WTC11 (cell line): ENCODE results near the gene PHLDB3. TPM values are rescaled to one million over a fixed set of nuclear protein-coding genes. Genes with fewer than 3 reads are reported as not detected.

Experiments
- ATAC-seq: fragments of 200-7000 bp; cut with Tn5 transposase; 2 replicates; pipeline ENCODE4 v1.10.0; 2021; ENCODE audit warnings: mild to moderate bottlenecking, moderate library complexity
- CTCF ChIA-PET: fragments of 300-600 bp; sonication (Branson Sonifier 250); formaldehyde crosslinking; loops from one replicate; lab custom pipeline; 2021; ENCODE audit warnings: antibody characterized with exemption; lab: Charles Lee
- POLR2A ChIA-PET: fragments of 350-600 bp; sonication (Branson Sonifier 250); formaldehyde crosslinking; loops from one replicate; lab custom pipeline; 2021; ENCODE audit warnings: antibody characterized with exemption; lab: Charles Lee
- DNase-seq: peaks from one replicate; pipeline ENCODE4 v3.0.0; 2021; ENCODE audit warnings: low spot score
- H3K27ac Mint-ChIP-seq: 2 replicates; pipeline ENCODE4 v1.8.0; 2021; ENCODE audit warnings: mixed read lengths
- H3K27me3 Mint-ChIP-seq: 2 replicates; pipeline ENCODE4 v1.8.0; 2021; ENCODE audit warnings: low read depth, mild to moderate bottlenecking, moderate library complexity, mixed read lengths
- H3K36me3 Mint-ChIP-seq: 2 replicates; pipeline ENCODE4 v1.8.0; 2021; ENCODE audit warnings: mixed read lengths
- H3K4me1 Mint-ChIP-seq: 2 replicates; pipeline ENCODE4 v1.8.0; 2022; ENCODE audit warnings: mixed read lengths
- H3K4me3 Mint-ChIP-seq: 2 replicates; pipeline ENCODE4 v1.8.0; 2021; ENCODE audit warnings: mild to moderate bottlenecking, moderate library complexity, mixed read lengths
- H3K9me3 Mint-ChIP-seq: 2 replicates; pipeline ENCODE4 v1.8.0; 2021; ENCODE audit warnings: mixed read lengths
- ATF1 ChIP-seq: sonication (generic); formaldehyde crosslinking; IDR thresholded peaks from 2 replicates; pipeline ENCODE4 v1.8.1; 2023; ENCODE audit warnings: mild to moderate bottlenecking, moderate library complexity, missing genetic modification reagents
- CBFB ChIP-seq: sonication (generic); formaldehyde crosslinking; IDR thresholded peaks from 2 replicates; pipeline ENCODE4 v1.8.1; 2022; ENCODE audit warnings: mild to moderate bottlenecking, low read depth, missing genetic modification reagents
- EMX1 ChIP-seq: fragments of 250-450 bp; sonication (Bioruptor Pico); IDR thresholded peaks from 2 replicates; pipeline ENCODE4 v1.8.0; 2021; ENCODE audit warnings: mild to moderate bottlenecking
- GRHL2 ChIP-seq: fragments of 250-450 bp; sonication (Bioruptor Pico); IDR thresholded peaks from 2 replicates; pipeline ENCODE4 v1.8.0; 2022; ENCODE audit warnings: mild to moderate bottlenecking, moderate library complexity; ENCODE audit not compliant: insufficient replicate concordance, severe bottlenecking
- NFE2L1 ChIP-seq: sonication (generic); formaldehyde crosslinking; IDR thresholded peaks from 2 replicates; pipeline ENCODE4 v1.8.1; 2023; ENCODE audit warnings: missing genetic modification reagents
- NR1H2 ChIP-seq: sonication (generic); formaldehyde crosslinking; IDR thresholded peaks from 2 replicates; pipeline ENCODE4 v1.9.0; 2021; ENCODE audit warnings: mild to moderate bottlenecking, moderate library complexity, missing genetic modification reagents
- PRRX2 ChIP-seq: fragments of 250-450 bp; sonication (Bioruptor Pico); IDR thresholded peaks from 2 replicates; pipeline ENCODE4 v1.8.0; 2021; ENCODE audit warnings: mild to moderate bottlenecking
- SMAD3 ChIP-seq: sonication (generic); formaldehyde crosslinking; IDR thresholded peaks from 2 replicates; pipeline ENCODE4 v1.8.0; 2022; ENCODE audit warnings: missing genetic modification reagents, mild to moderate bottlenecking, borderline replicate concordance
- SMAD4 ChIP-seq: sonication (generic); formaldehyde crosslinking; IDR thresholded peaks from 2 replicates; pipeline ENCODE4 v1.8.0; 2022; ENCODE audit warnings: mild to moderate bottlenecking, missing genetic modification reagents
- SP1 ChIP-seq: sonication (generic); formaldehyde crosslinking; conservative IDR thresholded peaks from 2 replicates; pipeline ENCODE4 v1.8.1; 2022; ENCODE audit warnings: missing genetic modification reagents
- ZNF219 ChIP-seq: sonication (generic); formaldehyde crosslinking; IDR thresholded peaks from 2 replicates; pipeline ENCODE4 v1.8.0; 2023; ENCODE audit warnings: missing genetic modification reagents, mild to moderate bottlenecking, borderline replicate concordance
- ZNF317 ChIP-seq: sonication (generic); formaldehyde crosslinking; IDR thresholded peaks from 2 replicates; pipeline ENCODE4 v1.8.1; 2023; ENCODE audit warnings: low read depth, mild to moderate bottlenecking, moderate library complexity, missing genetic modification reagents, borderline replicate concordance
- ZNF396 ChIP-seq: fragments of 250-450 bp; sonication (Bioruptor Pico); IDR thresholded peaks from 2 replicates; pipeline ENCODE4 v1.8.0; 2021; ENCODE audit warnings: mild to moderate bottlenecking, moderate library complexity, borderline replicate concordance
- ZNF423 ChIP-seq: fragments of 250-450 bp; sonication (Bioruptor Pico); IDR thresholded peaks from 2 replicates; pipeline ENCODE4 v2.1.2; 2022; ENCODE audit warnings: mild to moderate bottlenecking, moderate library complexity
- total RNA-seq: library from RNA; stranded (reverse); gene quantifications from 3 replicates; pipeline ENCODE4 v1.2.3, GENCODE V29; 2021
- TF ChIP-seq, protein P1 (sequence below): sonication (generic); formaldehyde crosslinking; IDR thresholded peaks from 2 replicates; pipeline ENCODE4 v1.8.1; 2023; ENCODE audit warnings: mild to moderate bottlenecking, missing genetic modification reagents
- TF ChIP-seq, protein P2 (sequence below): sonication (generic); formaldehyde crosslinking; IDR thresholded peaks from 2 replicates; pipeline ENCODE4 v1.8.1; 2022; ENCODE audit warnings: mild to moderate bottlenecking, moderate library complexity, missing genetic modification reagents
- TF ChIP-seq, protein P3 (sequence below): sonication (generic); formaldehyde crosslinking; IDR thresholded peaks from 2 replicates; pipeline ENCODE4 v1.8.0; 2022; ENCODE audit warnings: mild to moderate bottlenecking, missing genetic modification reagents
- TF ChIP-seq, protein P4 (sequence below): sonication (generic); formaldehyde crosslinking; IDR thresholded peaks from 2 replicates; pipeline ENCODE4 v1.8.0; 2022; ENCODE audit warnings: missing genetic modification reagents
- TF ChIP-seq, protein P5 (sequence below): fragments of 250-450 bp; sonication (Bioruptor Pico); IDR thresholded peaks from 2 replicates; pipeline ENCODE4 v1.8.0; 2021; ENCODE audit warnings: mild to moderate bottlenecking

PHLDB3 gene
- total RNA-seq, 1 experiment from 2014 or later = 14.6 TPM

DNA sequence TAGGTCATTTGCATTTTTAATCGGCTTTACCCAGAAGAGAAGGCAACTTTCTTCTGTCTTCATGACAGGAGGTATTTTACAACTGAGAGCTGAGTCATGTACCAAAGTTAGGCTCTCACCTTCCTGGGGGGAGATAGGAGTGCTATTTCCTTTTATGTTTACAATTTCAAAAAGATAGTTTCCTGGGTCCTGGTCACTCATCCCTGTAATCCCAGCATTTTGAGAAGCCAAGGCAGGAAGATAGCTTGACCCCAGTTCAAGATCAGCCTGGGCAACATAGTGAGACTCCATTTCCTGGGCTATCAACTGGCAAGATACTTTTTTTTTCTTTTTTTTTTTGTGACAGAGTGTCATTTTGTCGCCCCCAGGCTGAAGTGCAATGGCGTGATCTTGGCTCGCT lies 46.7 kb downstream of the PHLDB3 start:
- ATAC-seq (no peak), DNase-seq (no peak)
- peaks cover 19% of the 10 kb centered on the region for H3K4me1 Mint-ChIP-seq
- no peak overlapping the region for H3K27ac Mint-ChIP-seq
- POLR2A ChIA-PET = no interaction called here
- peaks cover under 1% of the 10 kb centered on the region for H3K9me3 Mint-ChIP-seq
- peaks cover 33% of the 10 kb centered on the region for H3K27me3 Mint-ChIP-seq
- H3K36me3 Mint-ChIP-seq = no peaks in the 10 kb centered on the region; the same call in 1 of the 2 replicates
- no peak for TF ChIP-seq PRRX2 (CRISPR knock-in tag)
- TF ChIP-seq NFE2L1 = no peak
- TF ChIP-seq, protein P1, sequence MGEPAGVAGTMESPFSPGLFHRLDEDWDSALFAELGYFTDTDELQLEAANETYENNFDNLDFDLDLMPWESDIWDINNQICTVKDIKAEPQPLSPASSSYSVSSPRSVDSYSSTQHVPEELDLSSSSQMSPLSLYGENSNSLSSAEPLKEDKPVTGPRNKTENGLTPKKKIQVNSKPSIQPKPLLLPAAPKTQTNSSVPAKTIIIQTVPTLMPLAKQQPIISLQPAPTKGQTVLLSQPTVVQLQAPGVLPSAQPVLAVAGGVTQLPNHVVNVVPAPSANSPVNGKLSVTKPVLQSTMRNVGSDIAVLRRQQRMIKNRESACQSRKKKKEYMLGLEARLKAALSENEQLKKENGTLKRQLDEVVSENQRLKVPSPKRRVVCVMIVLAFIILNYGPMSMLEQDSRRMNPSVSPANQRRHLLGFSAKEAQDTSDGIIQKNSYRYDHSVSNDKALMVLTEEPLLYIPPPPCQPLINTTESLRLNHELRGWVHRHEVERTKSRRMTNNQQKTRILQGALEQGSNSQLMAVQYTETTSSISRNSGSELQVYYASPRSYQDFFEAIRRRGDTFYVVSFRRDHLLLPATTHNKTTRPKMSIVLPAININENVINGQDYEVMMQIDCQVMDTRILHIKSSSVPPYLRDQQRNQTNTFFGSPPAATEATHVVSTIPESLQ (CRISPR knock-in tag) = no peak
- TF ChIP-seq ATF1 (CRISPR knock-in tag) = no peak
- TF ChIP-seq GRHL2 = no peak
- TF ChIP-seq ZNF219 (CRISPR knock-in tag) = no peak
- TF ChIP-seq ZNF423 = no peak
- TF ChIP-seq ZNF396 (CRISPR knock-in tag) = no peak
- TF ChIP-seq, protein P2, sequence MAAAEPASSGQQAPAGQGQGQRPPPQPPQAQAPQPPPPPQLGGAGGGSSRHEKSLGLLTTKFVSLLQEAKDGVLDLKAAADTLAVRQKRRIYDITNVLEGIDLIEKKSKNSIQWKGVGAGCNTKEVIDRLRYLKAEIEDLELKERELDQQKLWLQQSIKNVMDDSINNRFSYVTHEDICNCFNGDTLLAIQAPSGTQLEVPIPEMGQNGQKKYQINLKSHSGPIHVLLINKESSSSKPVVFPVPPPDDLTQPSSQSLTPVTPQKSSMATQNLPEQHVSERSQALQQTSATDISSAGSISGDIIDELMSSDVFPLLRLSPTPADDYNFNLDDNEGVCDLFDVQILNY (CRISPR knock-in tag) = no peak
- TF ChIP-seq CBFB (CRISPR knock-in tag) = no peak
- TF ChIP-seq, protein P3, sequence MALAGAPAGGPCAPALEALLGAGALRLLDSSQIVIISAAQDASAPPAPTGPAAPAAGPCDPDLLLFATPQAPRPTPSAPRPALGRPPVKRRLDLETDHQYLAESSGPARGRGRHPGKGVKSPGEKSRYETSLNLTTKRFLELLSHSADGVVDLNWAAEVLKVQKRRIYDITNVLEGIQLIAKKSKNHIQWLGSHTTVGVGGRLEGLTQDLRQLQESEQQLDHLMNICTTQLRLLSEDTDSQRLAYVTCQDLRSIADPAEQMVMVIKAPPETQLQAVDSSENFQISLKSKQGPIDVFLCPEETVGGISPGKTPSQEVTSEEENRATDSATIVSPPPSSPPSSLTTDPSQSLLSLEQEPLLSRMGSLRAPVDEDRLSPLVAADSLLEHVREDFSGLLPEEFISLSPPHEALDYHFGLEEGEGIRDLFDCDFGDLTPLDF (CRISPR knock-in tag) = no peak
- TF ChIP-seq EMX1 (CRISPR knock-in tag) = no peak
- TF ChIP-seq SMAD4 (CRISPR knock-in tag) = no peak
- TF ChIP-seq SMAD3 (CRISPR knock-in tag) = no peak
- TF ChIP-seq SP1 (CRISPR knock-in tag) = no peak
- TF ChIP-seq ZNF317 (CRISPR knock-in tag) = no peak
- TF ChIP-seq, all 79 proteins: peak for 0
- CTCF ChIA-PET = interaction anchor here (1.9 to 2.4 kb wide), 2 partner anchors 10 to 62 kb away, joined by 11 to 18 read pairs; no protein-coding TSS in a partner anchor
- no peak overlapping the region for H3K4me3 Mint-ChIP-seq

DNA sequence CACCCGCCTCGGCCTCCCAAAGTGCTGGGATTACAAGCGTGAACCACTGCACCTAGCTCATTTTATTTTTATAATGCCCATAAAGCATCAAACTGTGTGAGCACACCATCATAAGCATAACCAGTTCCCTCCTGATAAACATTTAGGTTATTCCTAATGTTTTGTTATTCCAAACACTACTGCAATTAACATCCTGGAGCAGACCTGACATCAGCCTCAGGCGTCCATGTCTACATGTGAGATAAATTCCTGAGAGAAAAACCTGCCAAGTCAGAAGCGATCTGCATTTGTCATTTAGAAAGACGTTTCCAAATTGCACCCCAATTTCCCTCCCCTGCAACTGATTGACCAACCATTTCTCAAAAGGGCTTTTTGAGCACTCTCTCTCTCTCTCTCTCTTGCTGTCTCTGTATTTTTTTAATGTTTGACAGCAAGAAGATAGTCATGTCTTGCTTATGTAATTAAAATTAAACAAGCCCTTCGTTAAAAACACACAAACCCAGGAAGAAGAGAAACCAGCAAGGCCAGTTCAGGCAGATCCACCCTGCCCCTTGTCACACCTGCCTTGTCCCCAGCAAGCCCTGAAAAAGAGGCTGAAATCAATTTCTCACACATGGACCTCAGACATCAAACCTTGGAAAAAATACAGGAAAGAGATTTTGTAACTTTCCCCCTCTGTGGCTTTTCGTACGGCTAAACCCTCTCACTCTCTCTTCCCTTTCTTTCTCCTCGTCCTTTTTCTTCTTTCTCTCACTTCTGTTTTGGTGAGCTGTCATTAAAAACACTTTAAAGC lies 49.0 kb downstream of the PHLDB3 start:
- peaks cover 11% of the 10 kb centered on the region for H3K9me3 Mint-ChIP-seq
- DNase-seq = no peak
- no peak overlapping the region for H3K27ac Mint-ChIP-seq
- peaks cover 4% of the 10 kb centered on the region; the same call in 1 of the 2 replicates for H3K36me3 Mint-ChIP-seq
- TF ChIP-seq, protein P4, sequence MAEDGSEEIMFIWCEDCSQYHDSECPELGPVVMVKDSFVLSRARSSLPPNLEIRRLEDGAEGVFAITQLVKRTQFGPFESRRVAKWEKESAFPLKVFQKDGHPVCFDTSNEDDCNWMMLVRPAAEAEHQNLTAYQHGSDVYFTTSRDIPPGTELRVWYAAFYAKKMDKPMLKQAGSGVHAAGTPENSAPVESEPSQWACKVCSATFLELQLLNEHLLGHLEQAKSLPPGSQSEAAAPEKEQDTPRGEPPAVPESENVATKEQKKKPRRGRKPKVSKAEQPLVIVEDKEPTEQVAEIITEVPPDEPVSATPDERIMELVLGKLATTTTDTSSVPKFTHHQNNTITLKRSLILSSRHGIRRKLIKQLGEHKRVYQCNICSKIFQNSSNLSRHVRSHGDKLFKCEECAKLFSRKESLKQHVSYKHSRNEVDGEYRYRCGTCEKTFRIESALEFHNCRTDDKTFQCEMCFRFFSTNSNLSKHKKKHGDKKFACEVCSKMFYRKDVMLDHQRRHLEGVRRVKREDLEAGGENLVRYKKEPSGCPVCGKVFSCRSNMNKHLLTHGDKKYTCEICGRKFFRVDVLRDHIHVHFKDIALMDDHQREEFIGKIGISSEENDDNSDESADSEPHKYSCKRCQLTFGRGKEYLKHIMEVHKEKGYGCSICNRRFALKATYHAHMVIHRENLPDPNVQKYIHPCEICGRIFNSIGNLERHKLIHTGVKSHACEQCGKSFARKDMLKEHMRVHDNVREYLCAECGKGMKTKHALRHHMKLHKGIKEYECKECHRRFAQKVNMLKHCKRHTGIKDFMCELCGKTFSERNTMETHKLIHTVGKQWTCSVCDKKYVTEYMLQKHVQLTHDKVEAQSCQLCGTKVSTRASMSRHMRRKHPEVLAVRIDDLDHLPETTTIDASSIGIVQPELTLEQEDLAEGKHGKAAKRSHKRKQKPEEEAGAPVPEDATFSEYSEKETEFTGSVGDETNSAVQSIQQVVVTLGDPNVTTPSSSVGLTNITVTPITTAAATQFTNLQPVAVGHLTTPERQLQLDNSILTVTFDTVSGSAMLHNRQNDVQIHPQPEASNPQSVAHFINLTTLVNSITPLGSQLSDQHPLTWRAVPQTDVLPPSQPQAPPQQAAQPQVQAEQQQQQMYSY (CRISPR knock-in tag) = no peak
- TF ChIP-seq, protein P5, sequence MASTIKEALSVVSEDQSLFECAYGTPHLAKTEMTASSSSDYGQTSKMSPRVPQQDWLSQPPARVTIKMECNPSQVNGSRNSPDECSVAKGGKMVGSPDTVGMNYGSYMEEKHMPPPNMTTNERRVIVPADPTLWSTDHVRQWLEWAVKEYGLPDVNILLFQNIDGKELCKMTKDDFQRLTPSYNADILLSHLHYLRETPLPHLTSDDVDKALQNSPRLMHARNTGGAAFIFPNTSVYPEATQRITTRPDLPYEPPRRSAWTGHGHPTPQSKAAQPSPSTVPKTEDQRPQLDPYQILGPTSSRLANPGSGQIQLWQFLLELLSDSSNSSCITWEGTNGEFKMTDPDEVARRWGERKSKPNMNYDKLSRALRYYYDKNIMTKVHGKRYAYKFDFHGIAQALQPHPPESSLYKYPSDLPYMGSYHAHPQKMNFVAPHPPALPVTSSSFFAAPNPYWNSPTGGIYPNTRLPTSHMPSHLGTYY (CRISPR knock-in tag) = no peak
- no peak for TF ChIP-seq NR1H2
- TF ChIP-seq, protein P1 (CRISPR knock-in tag) = no peak
- TF ChIP-seq, all 79 proteins: peak for 0
- H3K4me3 Mint-ChIP-seq = no peak overlapping the region
- CTCF ChIA-PET = interaction anchor here (1.5 to 2.4 kb wide), 2 partner anchors 8 to 64 kb away, joined by 5 to 18 read pairs; no protein-coding TSS in a partner anchor
- H3K4me1 Mint-ChIP-seq = peaks cover 14% of the 10 kb centered on the region
- no peak for ATAC-seq
- POLR2A ChIA-PET = no interaction called here
- peaks cover 16% of the 10 kb centered on the region for H3K27me3 Mint-ChIP-seq
